ENCODE measurements around the gene GPR27. TPM values are rescaled to one million over a fixed set of nuclear protein-coding genes. Genes with fewer than 3 reads are reported as not detected.

GPR27 gene
- total and polyA plus RNA-seq, 8 donors, result 0.83 to 6.4 (median 1.8) TPM

DNA sequence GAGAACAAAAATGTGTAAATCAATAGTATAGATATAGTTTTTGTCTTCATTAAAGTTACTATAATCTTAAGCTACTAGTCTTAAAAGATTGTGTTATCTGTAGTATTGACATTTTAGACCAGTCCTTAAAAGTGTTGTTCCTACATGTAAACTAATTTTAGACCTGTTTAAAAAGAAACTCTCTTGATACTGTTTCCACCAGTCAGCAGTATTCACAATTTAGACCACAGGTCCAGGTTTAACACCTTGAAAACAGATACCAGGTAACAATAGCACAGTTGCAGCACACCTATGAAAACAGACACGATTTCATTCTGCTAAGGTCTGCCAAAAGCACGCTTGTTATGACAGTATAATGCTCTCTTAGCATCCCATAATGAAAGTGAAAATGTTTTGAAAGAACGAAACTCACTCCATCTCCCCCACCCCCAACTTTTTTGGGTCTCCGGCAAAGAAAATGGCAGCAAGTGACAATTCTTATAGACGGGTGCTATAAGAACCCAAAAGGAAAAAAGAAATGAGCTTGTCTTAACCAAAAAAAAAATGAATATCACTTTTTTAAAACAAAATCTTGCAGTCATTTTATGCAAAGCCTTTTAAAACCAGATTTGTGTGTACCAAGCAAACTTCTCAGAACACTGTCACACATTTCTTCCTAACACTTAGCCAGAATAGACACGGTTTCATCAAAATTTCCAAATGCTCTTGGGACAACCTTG lies 30.0 kb upstream of the GPR27 start:
- 50 to 61% methylated on average over 6 of the region's 6 CpGs for WGBS, 2 donors
- peak overlapping the region in 3 of 4 donors; percentile 87 to 90 (median 88) for H3K4me3 ChIP-seq
- ATAC-seq (no peak), FAIRE-seq (no peak), DNase-seq (no peak)
- H3K4me1 ChIP-seq, result peaks cover 0 to 13% (median 9%) of the 10 kb centered on the region in 3 donors
- TF ChIP-seq, protein P1, sequence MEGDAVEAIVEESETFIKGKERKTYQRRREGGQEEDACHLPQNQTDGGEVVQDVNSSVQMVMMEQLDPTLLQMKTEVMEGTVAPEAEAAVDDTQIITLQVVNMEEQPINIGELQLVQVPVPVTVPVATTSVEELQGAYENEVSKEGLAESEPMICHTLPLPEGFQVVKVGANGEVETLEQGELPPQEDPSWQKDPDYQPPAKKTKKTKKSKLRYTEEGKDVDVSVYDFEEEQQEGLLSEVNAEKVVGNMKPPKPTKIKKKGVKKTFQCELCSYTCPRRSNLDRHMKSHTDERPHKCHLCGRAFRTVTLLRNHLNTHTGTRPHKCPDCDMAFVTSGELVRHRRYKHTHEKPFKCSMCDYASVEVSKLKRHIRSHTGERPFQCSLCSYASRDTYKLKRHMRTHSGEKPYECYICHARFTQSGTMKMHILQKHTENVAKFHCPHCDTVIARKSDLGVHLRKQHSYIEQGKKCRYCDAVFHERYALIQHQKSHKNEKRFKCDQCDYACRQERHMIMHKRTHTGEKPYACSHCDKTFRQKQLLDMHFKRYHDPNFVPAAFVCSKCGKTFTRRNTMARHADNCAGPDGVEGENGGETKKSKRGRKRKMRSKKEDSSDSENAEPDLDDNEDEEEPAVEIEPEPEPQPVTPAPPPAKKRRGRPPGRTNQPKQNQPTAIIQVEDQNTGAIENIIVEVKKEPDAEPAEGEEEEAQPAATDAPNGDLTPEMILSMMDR (IDR thresholded peaks at IDR 0.05), result no peak
- intact Hi-C loops (cut with DNase I), result no loop called here
- no peaks in the 10 kb centered on the region for H3K9me3 ChIP-seq
- no peaks in the 10 kb centered on the region for H3K27me3 ChIP-seq
- H3K36me3 ChIP-seq, result no peaks in the 10 kb centered on the region
- no peak overlapping the region for H3K27ac ChIP-seq

DNA sequence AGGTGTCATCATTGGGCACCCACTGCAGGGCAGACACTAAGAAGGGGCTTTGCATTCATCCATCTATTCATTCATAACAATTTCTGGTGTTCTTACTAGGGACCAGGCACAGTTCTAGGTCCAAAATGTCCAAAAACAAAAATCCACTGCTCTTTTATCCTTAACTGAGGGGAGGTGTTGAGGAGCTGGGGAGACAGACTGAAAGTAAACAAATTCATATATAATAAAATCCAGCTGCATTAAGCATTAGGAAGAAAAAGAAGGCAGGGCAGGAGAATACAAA lies 29.5 kb upstream of the GPR27 start:
- H3K27ac ChIP-seq, result peak overlapping the region in 2 of 4 donors; percentile 73 to 76
- H3K36me3 ChIP-seq, result no peaks in the 10 kb centered on the region
- ATAC-seq (no peak), FAIRE-seq (no peak), DNase-seq (no peak)
- peak overlapping the region; percentile 83 to 90 (median 88) for H3K4me3 ChIP-seq
- no peaks in the 10 kb centered on the region for H3K27me3 ChIP-seq
- H3K9me3 ChIP-seq, result no peaks in the 10 kb centered on the region
- intact Hi-C loops (cut with DNase I), result no loop called here
- H3K4me1 ChIP-seq, result peaks cover 0 to 13% (median 9%) of the 10 kb centered on the region in 3 donors
- TF ChIP-seq, protein P1 (IDR thresholded peaks at IDR 0.05), result no peak

- intact Hi-C loops (cut with DNase I), result no loop called here
- Histone ChIP-seq H3K27me3 (no peaks in the 10 kb centered on the region), H3K27ac (peak overlapping the region; percentile 55 to 76 (median 70)), H3K4me1 (peaks cover 0 to 13% (median 9%) of the 10 kb centered on the region in 3 donors), H3K9me3 (no peaks in the 10 kb centered on the region), H3K36me3 (no peaks in the 10 kb centered on the region), H3K4me3 (peak overlapping the region; percentile 83 to 90 (median 88))
- no peak for FAIRE-seq
- ATAC-seq, result peak; percentile 53 to 78 (median 76)
- TF ChIP-seq, protein P1 (IDR thresholded peaks at IDR 0.05), result no peak
- DNase-seq, result peak; percentile 43 to 80 (median 57)
- 0% methylated on average over 63 to 73 of the region's 73 CpGs for WGBS, 2 donors
These were observed 28.9 kb upstream of the GPR27 start for GRCh38 chr3:71724584-71725270.

GRCh38 chr3:71725271-71725991 lies 28.2 kb upstream of the GPR27 start, which contains the start of gene EIF4E3:
Gene EIF4E3, minus strand, starts transcription at chr3:71725402. Its CDS starts 35 bp downstream, at chr3:71725367.
- WGBS, 2 donors, result 2 to 5% methylated on average over 39 to 80 of the region's 80 CpGs
- TF ChIP-seq, protein P1 (IDR thresholded peaks at IDR 0.05), result no peak
- Histone ChIP-seq H3K4me1 (peaks cover 0 to 13% (median 9%) of the 10 kb centered on the region in 3 donors), H3K9me3 (no peaks in the 10 kb centered on the region), H3K36me3 (no peaks in the 10 kb centered on the region), H3K27me3 (no peaks in the 10 kb centered on the region), H3K27ac (peak within 1 kb of the TSS; percentile 55 to 76 (median 70)), H3K4me3 (peak within 1 kb of the TSS; percentile 83 to 90 (median 88))
- intact Hi-C loops (cut with DNase I), result no loop called here
- DNase-seq (peak in 5 of 6 donors; percentile 26 to 81 (median 58)), FAIRE-seq (no peak), ATAC-seq (peak; percentile 48 to 69 (median 66))

Measured in pancreas (tissue), 10 donors.